KOPT-K1 (cell line): ENCODE results near the gene MUC4.
"Not testable (repeated sequence)": the region's sequence is repeated elsewhere in the genome, so short reads cannot be mapped to it uniquely, and the experiment has no call there.

Experiments
- H3K27ac ChIP-seq: fragments of 200-600 bp; sonication (generic); 2 replicates; pipeline ENCODE4 v1.5.1; 2016; ENCODE audit warnings: antibody characterized with exemption, mild to moderate bottlenecking, low read depth, low read length; ENCODE audit not compliant: poor library complexity, severe bottlenecking
- H3K36me3 ChIP-seq: fragments of 200-600 bp; sonication (generic); 2 replicates; pipeline ENCODE4 v1.5.1; 2017; ENCODE audit warnings: antibody characterized with exemption, mild to moderate bottlenecking, low read length, moderate library complexity; ENCODE audit not compliant: insufficient read depth
- H3K9me3 ChIP-seq: fragments of 200-600 bp; sonication (generic); 2 replicates; pipeline ENCODE4 v1.5.1; 2017; ENCODE audit warnings: antibody characterized with exemption, low read length, mild to moderate bottlenecking; ENCODE audit not compliant: insufficient read depth, poor library complexity, severe bottlenecking

The MUC4 gene

GRCh38 chr3:195722139-195722995 is 89.4 kb downstream of the MUC4 start:
- not testable (repeated sequence) for H3K27ac ChIP-seq, H3K9me3 ChIP-seq, H3K36me3 ChIP-seq

GRCh38 chr3:195720831-195721506 is 90.8 kb downstream of the MUC4 start, which contains the start of gene MUC20:
Gene MUC20, plus strand, starts transcription at chr3:195720978. Its CDS starts 30 bp downstream, at chr3:195721008.
- H3K9me3 ChIP-seq, H3K27ac ChIP-seq, H3K36me3 ChIP-seq: not testable (repeated sequence)

- not testable (repeated sequence) for H3K36me3 ChIP-seq, H3K27ac ChIP-seq
- peaks cover 15% of the 10 kb centered on the region for H3K9me3 ChIP-seq
Observed at GRCh38 chr3:195719514-195720254, 92.0 kb downstream of the MUC4 start.

GRCh38 chr3:195718477-195718984 is 93.2 kb downstream of the MUC4 start:
- no peak overlapping the region for H3K27ac ChIP-seq
- peaks cover 15% of the 10 kb centered on the region for H3K9me3 ChIP-seq
- H3K36me3 ChIP-seq: no peaks in the 10 kb centered on the region

- Histone ChIP-seq H3K27ac (no peak overlapping the region), H3K9me3 (peaks cover 15% of the 10 kb centered on the region)
Observed at GRCh38 chr3:195717852-195718476, 93.8 kb downstream of the MUC4 start.

GRCh38 chr3:195717416-195717815 is 94.3 kb downstream of the MUC4 start:
- Histone ChIP-seq H3K36me3 (no peaks in the 10 kb centered on the region), H3K27ac (no peak overlapping the region), H3K9me3 (peaks cover 15% of the 10 kb centered on the region)

More at GRCh38 chr3:195717852-195718476, 93.8 kb downstream of the MUC4 start:
- no peaks in the 10 kb centered on the region for H3K36me3 ChIP-seq

- Histone ChIP-seq H3K9me3 (peaks cover 15% of the 10 kb centered on the region), H3K36me3 (no peaks in the 10 kb centered on the region), H3K27ac (no peak overlapping the region)
Observed at GRCh38 chr3:195715583-195716266, 96.0 kb downstream of the MUC4 start.

- peaks cover 15% of the 10 kb centered on the region for H3K9me3 ChIP-seq
- H3K27ac ChIP-seq: no peak overlapping the region
- no peaks in the 10 kb centered on the region for H3K36me3 ChIP-seq
Observed at GRCh38 chr3:195715134-195715533, 96.6 kb downstream of the MUC4 start.

GRCh38 chr3:195714380-195715011 is 97.2 kb downstream of the MUC4 start:
- H3K9me3 ChIP-seq: peaks cover 15% of the 10 kb centered on the region
- H3K36me3 ChIP-seq: no peaks in the 10 kb centered on the region
- no peak overlapping the region for H3K27ac ChIP-seq

GRCh38 chr3:195713150-195713549 is 98.6 kb downstream of the MUC4 start:
- not testable (repeated sequence) for H3K36me3 ChIP-seq, H3K27ac ChIP-seq
- H3K9me3 ChIP-seq: peaks cover 15% of the 10 kb centered on the region

- not testable (repeated sequence) for H3K27ac ChIP-seq, H3K36me3 ChIP-seq
- peaks cover 15% of the 10 kb centered on the region for H3K9me3 ChIP-seq
Observed at GRCh38 chr3:195712535-195712910, 99.2 kb downstream of the MUC4 start.

GRCh38 chr3:195711813-195712534 is 99.8 kb downstream of the MUC4 start:
- Histone ChIP-seq H3K9me3 (peaks cover 14% of the 10 kb centered on the region), H3K27ac (no peak overlapping the region), H3K36me3 (no peaks in the 10 kb centered on the region)

GRCh38 chr3:195711091-195711812 is 100.5 kb downstream of the MUC4 start:
- H3K36me3 ChIP-seq, H3K27ac ChIP-seq: not testable (repeated sequence)
- peaks cover 11% of the 10 kb centered on the region for H3K9me3 ChIP-seq
